GM18520 (cell line): ENCODE measurements around the gene PLPPR4.
"Not testable (repeated sequence)": the region's sequence is repeated elsewhere in the genome, so short reads cannot be mapped to it uniquely, and the experiment has no call there.

Experiments
- ATAC-seq: cut with Tn5 transposase; IDR thresholded peaks from one replicate; pipeline ENCODE4 v1.9.1; 2021; ENCODE audit not compliant: unreplicated experiment

The PLPPR4 gene

DNA sequence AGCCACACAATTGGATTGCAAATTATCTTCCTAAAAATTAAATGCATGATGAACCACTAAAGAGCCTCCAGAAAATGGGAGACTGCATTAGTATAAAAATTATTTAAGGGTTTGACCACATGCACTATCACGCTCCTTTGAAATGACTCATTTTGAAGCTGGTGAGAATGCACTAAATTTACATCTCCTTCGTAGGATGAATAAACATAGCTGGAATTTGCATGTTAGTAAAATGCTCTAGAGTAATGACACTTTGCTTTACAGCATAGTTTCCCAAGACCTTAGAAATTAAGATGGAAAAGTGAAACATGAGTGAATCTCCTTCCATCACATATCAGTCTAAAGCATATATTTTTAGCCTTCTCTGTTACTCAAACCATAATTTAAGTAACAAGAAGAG is 2.4 kb downstream of the PLPPR4 start:
- no peak for ATAC-seq

DNA sequence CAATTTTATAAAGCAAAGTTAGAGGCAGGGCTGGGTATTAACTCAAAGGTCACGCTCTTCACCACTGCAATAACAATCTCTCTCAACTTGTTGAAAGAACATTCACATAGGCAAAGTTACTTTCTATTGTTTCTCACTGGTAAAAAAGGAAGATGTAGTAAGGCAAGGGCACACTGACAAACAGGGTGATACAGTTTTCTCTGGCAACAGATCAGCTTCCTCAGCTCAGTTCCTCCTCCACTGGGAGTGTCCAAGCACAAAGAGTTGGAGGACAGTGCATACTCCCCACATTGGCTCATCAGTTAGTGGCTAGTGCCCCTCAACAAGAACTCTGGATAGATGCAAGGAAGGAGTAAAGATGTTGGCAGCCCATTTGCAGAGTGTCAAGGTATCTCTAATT is 3.7 kb downstream of the PLPPR4 start:
- no peak for ATAC-seq

DNA sequence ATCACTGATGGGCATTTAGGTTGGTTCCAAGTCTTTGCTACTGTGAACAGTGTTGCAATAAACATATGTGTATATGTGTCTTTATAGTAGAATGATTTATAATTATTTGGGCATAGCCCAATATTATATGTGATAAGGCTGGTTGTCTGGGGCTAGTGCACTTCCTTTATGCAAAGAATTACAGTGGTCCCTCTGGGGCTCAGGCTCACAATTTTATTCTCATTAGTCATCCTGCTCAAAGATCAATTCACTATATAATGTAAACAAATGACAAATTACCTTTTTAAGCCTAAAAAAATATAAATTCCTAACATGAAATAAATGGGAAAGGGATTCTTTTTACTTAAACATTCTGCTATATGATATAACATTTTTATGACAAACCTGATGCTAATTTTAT is 5.0 kb downstream of the PLPPR4 start:
- no peak for ATAC-seq

DNA sequence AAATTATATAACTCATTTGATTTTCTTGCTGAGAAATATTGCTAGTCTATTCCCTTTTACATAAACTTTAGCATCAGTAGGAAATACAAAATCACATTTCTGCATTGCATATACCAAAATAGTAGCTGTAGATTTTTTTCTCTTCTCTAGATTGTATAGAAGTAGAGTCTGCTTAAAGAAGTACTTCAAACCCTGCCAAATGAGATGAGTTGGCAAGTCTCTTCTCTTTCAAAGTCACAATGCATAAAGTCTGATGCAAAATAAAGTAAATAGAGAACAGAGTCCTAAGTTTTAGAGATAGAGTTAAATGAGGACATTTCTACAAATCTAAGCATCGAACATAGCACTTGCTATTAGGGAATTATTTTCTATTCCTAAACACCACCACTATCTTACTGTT is 6.4 kb downstream of the PLPPR4 start:
- no peak for ATAC-seq

DNA sequence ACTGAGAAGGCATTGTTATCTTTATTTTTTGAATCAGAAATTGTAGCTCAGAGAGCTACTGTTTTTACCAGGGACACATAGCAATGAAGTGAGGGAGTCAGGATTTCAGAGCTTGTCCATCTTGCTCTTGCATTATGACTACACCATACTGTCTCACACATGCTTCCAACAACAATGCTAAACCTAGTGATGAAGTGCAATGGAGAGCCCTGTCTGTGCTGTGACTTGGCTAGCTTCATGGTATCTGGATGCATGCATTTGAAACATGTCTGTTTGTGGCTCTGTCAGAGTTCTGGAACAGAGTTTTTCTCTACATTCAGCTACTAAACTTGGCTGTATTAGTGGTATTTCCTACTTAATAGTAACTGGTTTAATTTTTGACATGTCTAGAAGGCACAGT is 7.0 kb downstream of the PLPPR4 start:
- no peak for ATAC-seq

DNA sequence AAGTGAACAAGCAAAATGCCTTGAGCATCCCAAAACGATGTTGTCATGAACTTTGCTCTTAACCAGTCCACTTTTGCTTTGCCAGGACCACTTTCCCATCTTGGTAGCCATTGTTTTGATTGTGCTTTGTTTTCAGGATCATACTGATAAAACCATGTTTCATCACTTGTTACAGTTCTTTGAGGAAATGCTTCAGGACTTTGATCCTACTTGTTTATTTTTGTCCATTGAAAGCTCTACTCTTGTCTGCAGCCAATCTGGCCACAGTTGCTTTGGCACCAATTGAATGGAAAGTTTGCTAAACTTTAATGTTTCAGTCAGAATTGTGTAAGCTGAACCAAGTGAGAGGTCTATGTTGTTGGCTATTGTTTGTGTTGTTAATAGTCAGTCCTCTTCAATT is 12.8 kb downstream of the PLPPR4 start:
- no peak for ATAC-seq

DNA sequence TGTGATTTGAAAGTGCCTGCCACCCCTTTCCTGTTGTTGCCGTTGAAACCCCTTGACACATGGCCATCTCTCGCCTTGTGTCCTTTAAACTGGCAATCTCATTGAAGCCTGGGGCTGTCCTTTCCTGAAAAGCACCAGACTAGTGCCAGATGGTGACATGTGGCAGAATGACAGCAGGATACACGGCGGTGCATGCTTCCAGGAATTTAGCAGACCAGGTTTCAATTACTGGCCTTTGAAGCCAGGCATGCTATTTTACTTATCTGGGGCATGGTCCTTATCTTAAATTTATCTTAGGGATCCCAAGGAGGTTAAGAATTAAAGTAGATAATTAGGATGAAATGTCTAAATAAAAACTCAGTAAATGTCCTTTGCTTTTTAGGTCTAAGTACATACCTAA is 15.2 kb downstream of the PLPPR4 start:
- ATAC-seq: no peak

DNA sequence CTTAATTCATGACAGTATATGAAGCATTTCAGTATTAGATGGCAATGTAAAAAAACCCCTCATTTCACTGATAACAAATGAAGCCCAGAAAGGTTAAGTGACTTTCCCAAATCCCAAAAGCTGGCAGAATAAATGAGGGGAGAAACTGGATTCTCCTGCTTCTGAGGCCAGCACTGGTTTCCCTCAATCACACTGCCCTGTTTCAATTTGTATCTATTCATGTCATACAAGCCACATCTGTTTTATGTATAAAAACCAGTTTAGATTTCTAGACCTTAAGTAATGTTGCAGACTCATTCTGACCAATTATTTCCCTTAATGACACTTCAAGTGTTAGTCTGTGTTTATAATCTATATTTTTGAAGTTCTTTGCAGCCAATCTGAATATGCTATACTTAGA is 16.8 kb downstream of the PLPPR4 start:
- no peak for ATAC-seq

DNA sequence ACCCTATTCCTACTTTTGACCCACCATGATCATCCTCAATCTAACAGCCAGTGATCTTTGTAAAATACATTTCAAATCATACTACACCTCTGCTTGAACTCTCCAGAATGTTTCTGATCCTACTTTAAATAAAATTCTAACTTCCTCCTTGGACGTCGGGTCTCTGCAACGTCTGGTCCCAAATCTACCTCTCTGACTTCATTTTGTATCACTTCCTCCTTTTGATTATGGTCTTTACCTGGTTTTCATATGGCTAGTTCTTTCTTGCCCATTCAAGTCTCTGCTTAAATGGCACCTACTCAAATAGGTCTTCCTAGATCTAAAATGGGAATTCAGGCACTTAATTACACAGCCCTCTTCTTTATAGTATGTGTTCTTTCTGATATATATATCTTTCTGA is 18.2 kb downstream of the PLPPR4 start:
- no peak for ATAC-seq

DNA sequence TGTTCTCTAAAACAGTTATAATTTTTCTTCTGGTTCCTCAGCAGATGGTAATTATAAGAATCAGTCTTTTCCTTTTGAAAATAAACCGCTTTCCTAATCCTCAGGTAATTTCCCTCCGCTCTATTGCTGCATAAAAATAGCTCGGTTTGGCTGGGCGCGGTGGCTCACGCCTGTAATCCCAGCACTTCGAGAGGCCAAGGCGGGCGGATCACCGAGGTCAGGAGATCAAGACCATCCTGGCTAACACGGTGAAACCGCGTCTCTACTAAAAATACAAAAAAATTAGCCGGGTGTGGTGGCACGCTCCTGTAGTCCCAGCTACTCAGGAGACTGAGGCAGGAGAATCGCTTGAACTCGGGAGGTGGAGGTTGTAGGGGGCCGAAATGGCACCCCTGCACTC is 19.2 kb downstream of the PLPPR4 start:
- ATAC-seq: not testable (repeated sequence)

DNA sequence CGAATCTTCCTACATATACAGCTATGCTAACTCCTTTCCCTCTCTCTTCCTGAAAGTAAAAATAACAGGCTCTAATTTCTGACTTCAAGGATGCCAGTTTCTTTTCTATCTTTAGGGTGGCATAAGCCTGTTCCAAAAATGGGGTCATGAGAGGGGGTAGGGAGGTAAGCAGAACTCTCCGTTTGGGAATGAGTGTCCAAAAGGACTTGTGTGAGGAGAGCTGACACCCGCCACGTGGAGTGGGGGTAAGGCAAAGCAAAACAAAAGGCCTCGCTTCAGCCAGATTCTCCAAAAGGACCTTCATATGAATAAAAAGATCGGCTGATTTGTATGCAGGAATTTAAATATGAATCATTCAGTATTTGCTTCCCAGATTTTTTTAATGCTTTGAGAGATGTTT is 28.6 kb downstream of the PLPPR4 start:
- ATAC-seq: no peak

DNA sequence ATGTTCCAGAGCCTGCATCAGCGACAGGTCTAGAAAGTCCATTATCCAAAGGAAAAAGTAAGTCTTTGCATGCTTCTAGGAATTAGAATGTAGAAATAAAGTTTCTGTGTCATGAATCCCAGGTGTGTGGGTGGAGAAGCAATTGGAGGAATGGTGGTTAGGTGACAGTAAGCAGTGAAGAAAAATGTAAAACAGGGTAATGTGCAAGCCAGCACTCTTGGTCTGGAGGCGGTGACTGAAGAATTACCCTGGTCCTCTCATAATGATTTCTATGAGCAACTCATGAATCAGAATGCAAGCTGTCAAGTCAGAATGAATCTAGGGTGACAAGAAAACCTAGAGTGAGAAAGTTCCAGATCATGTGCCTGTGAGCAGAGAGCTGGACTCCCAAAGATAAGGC is 33.6 kb downstream of the PLPPR4 start:
- ATAC-seq: no peak

DNA sequence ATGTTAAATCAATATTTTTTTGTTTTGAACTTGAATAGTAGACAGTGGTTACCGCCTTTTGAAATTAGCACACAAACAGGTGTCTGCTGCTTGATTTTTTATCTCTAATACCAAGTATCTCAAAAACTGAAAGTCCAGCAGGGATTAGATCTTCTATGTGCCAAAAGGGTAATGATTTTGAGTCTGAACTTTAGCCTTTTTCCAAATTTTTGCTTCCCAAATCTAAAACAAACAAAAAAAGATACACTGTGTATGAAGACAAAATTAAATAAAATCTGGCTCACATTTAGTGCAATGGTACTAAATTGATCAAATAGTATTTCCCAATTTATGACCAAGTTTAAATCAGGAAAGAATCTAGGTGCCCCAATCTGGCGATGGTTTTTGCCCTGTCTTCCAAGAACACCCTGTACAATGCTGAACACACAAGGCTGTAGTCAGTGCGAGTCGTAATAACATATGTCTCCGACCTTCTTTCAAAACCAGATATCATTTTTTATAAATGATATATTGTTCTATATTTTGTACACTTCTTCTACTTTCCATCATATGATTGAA is 40.5 kb downstream of the PLPPR4 start:
- ATAC-seq: no peak

DNA sequence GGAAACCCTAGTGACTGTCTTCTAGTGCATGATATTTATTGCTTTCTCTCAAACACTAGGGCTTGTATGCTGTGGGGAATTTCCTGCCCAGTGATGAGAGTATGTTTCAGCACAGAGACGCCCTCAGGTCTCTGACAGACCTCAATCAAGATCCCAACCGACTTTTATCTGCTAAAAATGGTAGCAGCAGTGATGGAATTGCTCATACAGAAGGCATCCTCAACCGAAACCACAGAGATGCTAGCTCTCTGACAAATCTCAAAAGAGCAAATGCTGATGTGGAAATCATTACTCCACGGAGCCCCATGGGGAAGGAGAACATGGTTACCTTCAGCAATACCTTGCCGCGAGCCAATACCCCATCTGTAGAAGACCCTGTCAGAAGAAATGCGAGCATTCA is 41.3 kb downstream of the PLPPR4 start:
- ATAC-seq: no peak

DNA sequence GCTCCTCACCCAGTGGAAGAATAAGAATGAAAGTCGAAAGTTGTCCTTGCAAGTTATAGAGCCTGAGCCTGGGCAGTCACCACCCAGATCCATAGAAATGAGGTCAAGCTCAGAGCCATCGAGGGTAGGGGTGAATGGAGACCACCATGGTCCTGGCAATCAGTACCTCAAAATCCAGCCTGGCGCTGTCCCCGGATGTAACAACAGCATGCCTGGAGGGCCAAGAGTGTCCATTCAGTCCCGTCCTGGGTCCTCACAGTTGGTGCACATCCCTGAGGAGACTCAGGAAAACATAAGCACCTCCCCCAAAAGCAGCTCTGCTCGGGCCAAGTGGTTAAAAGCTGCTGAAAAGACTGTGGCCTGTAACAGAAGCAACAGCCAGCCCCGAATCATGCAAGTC is 41.8 kb downstream of the PLPPR4 start:
- ATAC-seq: no peak

DNA sequence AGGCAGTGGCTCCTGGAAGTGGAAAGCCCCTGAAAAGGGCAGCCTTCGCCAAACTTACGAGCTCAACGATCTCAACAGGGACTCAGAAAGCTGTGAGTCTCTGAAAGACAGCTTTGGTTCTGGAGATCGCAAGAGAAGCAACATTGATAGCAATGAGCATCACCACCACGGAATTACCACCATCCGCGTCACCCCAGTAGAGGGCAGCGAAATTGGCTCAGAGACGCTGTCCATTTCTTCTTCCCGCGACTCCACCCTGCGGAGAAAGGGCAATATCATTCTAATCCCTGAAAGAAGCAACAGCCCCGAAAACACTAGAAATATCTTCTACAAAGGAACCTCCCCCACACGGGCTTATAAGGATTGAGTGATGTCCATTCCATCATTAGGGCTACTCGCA is 42.4 kb downstream of the PLPPR4 start:
- no peak for ATAC-seq

DNA sequence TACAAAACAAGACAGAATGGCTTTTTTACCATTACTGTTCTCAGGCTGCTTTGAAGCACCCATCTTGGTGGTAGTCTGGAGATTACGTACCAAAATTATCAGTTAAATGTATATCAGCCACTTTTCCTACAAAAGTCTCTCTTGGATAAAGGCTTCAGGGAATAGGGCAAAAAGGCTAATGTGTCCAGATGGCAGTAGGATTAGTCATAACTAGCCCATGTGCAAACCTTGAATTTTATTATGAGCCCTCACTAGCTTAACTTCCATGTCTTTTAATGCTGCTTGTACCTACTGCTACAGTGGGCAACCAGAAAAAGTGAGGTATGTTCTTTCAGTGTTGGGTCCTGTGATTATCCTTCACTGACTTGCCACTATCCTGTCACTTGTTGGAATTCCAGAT is 51.0 kb downstream of the PLPPR4 start:
- no peak for ATAC-seq

DNA sequence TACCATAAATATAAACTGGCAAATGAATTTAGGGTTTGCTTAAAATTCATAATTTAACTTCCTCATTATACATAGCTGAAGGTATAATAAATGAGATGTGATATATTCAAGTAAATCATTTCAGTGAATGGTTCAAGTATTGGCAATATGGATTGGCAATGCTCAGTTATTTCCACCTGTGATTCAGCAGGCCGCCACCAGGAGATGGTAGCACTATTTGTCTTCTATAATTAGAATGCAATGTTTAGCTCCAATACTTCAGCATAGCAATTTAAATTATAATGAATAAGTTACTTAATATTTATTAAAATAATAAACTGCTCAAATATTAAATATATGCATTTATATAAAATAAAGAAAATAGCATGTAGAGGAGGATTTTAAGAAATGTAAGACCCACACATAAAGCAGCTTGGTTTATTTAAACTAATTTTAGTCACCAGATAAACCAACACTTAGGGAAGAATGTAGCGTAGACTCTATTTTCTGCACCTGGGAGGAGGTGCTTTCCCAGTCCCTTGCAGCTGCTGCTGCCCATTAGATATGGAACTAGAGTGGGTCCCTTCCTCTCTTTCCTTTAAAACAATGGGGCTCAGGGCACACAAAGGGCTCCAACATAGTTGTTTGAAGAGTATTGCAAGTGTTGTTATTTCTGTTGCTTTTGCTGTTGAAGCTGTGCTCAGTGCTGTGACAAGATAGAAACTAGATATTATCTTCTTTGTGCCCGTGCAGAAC is 62.1 kb downstream of the PLPPR4 start:
- no peak for ATAC-seq

DNA sequence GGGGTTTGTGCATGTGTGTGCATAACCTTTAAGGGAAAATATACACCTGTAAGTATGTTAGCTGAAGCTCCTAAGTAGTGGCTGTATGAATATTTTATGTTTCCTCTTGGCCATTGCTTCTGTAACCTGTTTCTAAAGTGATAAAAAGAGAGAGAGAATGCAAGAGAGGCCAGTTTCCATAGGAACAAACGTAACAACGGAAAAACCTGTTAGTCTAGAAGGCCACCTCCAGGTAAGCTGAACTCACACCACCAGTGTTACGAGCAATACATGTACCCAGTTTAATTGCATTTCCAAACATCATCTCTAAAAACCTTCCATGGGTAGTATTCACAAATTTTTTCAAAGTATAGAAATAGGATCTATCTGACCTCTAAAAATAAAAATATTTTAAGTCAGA is 63.1 kb downstream of the PLPPR4 start:
- no peak for ATAC-seq

DNA sequence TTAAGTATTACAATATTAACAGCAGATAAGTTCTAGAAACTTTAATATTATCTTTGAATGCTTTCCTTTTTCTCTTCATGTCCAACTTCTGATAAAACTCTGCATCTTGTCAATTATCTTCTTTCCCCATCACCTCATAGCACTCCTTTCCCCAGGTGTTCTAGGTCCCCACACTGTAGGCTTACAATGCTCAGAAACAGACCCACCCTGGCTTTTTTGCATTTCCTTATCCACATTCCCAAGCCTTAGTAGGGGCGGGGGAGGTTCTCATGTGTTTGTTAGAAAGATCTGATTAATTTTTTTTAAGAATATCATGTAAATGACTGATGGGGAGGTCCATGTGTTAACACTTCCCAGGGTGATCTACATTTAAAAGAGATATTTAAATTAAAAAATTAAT is 63.9 kb downstream of the PLPPR4 start:
- no peak for ATAC-seq

DNA sequence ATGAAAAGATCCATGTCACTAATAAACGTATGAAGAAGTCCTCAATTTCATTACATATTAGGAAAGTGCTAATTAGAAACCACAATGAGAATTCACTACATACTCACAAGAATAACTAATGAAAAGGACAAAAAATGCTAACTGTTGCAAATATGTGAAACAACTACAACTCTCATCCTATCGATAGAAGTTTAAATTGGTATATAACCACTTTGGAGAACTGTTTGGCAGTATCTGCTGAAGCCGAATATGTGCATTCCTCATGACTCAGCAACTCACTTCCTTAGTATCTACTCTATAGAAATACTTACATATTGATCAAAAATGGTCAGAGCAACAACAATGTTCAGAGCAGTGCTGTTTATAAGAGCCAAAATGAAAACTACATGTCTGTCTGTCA is 66.8 kb downstream of the PLPPR4 start:
- ATAC-seq: no peak

DNA sequence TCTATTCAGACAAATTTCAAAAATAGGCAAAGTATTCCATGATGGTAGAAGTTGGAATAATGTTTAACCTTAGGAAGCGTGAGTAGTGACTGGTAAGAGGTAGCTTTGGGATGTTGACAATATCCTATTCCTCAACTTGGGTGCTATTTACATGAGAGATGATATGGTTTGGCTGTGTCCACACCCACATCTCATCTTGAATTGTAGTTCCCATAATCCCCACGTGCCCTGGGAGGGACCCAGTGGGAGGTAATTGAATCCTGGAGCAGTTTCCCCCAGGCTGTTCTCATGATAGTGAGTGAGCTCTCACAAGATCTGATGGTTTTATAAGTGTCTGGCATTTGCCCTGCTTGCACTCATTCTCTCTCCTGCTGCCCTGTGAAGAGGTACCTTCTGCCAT is 67.3 kb downstream of the PLPPR4 start:
- ATAC-seq: no peak

DNA sequence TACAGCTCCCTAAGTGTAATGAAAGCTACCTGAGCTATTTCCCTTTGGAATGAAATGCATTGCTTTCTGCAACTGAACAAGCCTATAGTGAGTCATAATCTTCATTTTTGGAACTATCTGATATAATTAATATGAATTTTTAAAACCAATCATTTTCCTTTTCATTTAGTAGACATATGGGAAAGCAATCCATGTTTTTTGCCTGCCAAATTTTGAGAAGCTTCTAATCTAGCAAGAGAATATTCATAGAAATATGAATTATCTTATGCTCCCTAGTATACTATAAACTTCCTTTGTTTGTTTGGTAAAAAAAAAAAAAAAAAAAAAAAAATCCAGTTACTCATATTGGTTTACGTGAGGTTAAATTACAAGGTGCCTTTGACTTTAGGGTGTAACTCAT is 68.3 kb downstream of the PLPPR4 start:
- ATAC-seq: no peak
